ENCODE data around the gene WARS2.

WARS2 gene

DNA sequence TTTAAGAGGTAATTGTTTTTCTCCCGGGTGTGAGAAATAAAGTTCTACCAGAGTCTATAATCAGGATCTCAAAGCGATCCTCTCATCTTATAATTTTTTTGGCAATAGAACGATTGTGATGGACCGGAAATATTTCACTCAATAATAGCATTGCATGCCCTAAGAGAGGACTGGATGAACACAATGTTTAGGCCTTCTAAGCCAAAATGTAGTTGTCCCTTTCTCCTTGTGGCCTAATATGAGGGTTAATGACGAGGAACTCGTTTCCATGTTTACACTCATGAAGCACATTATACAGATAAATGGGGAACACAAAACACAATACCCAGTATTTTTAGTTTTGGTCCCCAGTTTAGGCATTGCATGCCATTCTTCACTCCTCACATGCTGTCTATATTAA is 158.2 kb downstream of the WARS2 start:
- no peak for DNase-seq

- DNase-seq = no peak
Observed at GRCh38 chr1:118981436-118981835, 159.0 kb downstream of the WARS2 start.

Data from fibroblast of upper back skin (primary cell).